Subcutaneous abdominal adipose tissue (tissue), 5 donors: ENCODE results near the gene PDIA4.
A peak's percentile ranks its signal among the peaks of the same experiment; 100 is the strongest.

ENCODE experiments used
- H3K27ac ChIP-seq: one replicate; pipeline ENCODE4 v1.7.0; 2013; ENCODE audit warnings: low read depth, mild to moderate bottlenecking, inconsistent platforms, low read length, moderate library complexity
- H3K27me3 ChIP-seq, 5 donors: one replicate each; pipeline ENCODE4 v1.7.0; 2013; ENCODE audit warnings: low read length in 5 of 5, inconsistent platforms in 1 of 5; ENCODE audit not compliant: control insufficient read depth in 5 of 5, insufficient read depth in 4 of 5
- H3K36me3 ChIP-seq, 5 donors: one replicate each; pipeline ENCODE4 v1.7.0; 2013; ENCODE audit warnings: low read length in 5 of 5; ENCODE audit not compliant: control insufficient read depth in 5 of 5, insufficient read depth in 5 of 5
- H3K4me1 ChIP-seq, 5 donors: one replicate each; pipeline ENCODE4 v1.7.0; 2013; ENCODE audit warnings: low read length in 5 of 5, mild to moderate bottlenecking in 3 of 5, moderate library complexity in 1 of 5; ENCODE audit not compliant: control insufficient read depth in 5 of 5, insufficient read depth in 5 of 5
- H3K4me3 ChIP-seq, 5 donors: one replicate each; pipeline ENCODE4 v1.7.0; 2013; ENCODE audit warnings: low read length in 5 of 5, low read depth in 1 of 5
- H3K9ac ChIP-seq, 5 donors: one replicate each; pipeline ENCODE4 v1.7.0; 2013; ENCODE audit warnings: low read length in 5 of 5, mild to moderate bottlenecking in 4 of 5, moderate library complexity in 3 of 5
- H3K9me3 ChIP-seq, 5 donors: one replicate each; pipeline ENCODE4 v1.7.0; 2013; ENCODE audit warnings: low read length in 5 of 5; ENCODE audit not compliant: control insufficient read depth in 5 of 5
- donor health status: healthy.
- donor health status: healthy.
- donor health status: healthy.
- donor health status: healthy.
- donor health status: healthy.

The PDIA4 gene

GRCh38 chr7:149006345-149006725, 22.0 kb downstream of the PDIA4 start:
- Histone ChIP-seq H3K36me3 (peaks cover 0 to 86% (median 71%) of the 10 kb centered on the region in 5 donors), H3K9ac (no peak overlapping the region)

GRCh38 chr7:149005427-149006344, 22.6 kb downstream of the PDIA4 start:
- Histone ChIP-seq H3K4me3 (no peak overlapping the region), H3K9ac (no peak overlapping the region), H3K9me3 (no peaks in the 10 kb centered on the region), H3K27me3 (no peaks in the 10 kb centered on the region), H3K4me1 (no peaks in the 10 kb centered on the region), H3K27ac (no peak overlapping the region), H3K36me3 (peaks cover 0 to 79% (median 66%) of the 10 kb centered on the region in 5 donors)

More at GRCh38 chr7:149006345-149006725, 22.0 kb downstream of the PDIA4 start:
- Histone ChIP-seq H3K27me3 (no peaks in the 10 kb centered on the region), H3K9me3 (no peaks in the 10 kb centered on the region), H3K4me1 (no peaks in the 10 kb centered on the region), H3K4me3 (no peak overlapping the region), H3K27ac (no peak overlapping the region)

GRCh38 chr7:149004405-149005370, 23.6 kb downstream of the PDIA4 start:
- H3K9ac ChIP-seq: peak overlapping the region in 1 of 5 donors; percentile 4
- peaks cover 0 to 69% (median 58%) of the 10 kb centered on the region in 5 donors for H3K36me3 ChIP-seq
- H3K4me3 ChIP-seq: no peak overlapping the region
- no peaks in the 10 kb centered on the region for H3K4me1 ChIP-seq
- no peaks in the 10 kb centered on the region for H3K9me3 ChIP-seq
- H3K27me3 ChIP-seq: no peaks in the 10 kb centered on the region
- H3K27ac ChIP-seq: no peak overlapping the region

DNA sequence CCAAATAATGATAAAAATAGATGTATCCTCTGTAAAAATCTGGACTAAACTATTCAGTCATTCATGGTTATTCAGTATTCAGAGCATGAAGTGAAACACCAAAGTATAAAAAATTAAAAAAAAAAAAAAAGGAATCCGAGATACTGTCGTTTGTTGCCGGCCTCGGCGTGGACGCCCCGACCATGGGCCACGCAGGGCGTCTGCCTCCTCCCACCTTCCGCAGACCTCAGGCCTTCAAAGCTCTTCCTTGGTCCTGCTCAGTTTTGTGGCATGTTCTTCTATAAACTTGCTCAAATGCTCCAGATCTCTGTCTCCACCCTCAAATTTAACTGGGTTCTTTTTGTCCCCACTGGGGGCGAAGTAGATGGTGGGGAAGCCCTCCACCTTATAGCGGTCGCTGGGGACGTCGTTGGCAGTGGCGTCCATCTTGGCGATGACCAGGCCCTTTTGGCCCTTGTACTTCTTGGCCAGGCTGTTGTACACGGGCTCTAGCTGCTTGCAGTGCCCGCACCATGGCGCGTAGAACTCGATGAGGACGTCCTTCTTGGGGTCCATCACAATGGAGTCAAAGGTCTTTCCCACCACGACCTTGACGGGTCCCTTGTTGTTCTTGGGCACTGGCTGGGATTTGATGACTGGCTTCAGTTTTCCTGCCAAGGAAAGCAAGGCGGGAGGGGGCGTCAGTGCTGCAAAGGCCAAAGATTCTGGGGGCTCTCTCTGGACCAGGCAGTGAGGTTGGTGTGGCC, 24.6 kb downstream of the PDIA4 start:
- H3K9ac ChIP-seq: peak overlapping the region in 1 of 5 donors; percentile 4
- no peaks in the 10 kb centered on the region for H3K9me3 ChIP-seq
- peaks cover 0 to 60% (median 53%) of the 10 kb centered on the region in 5 donors for H3K36me3 ChIP-seq
- no peak overlapping the region for H3K4me3 ChIP-seq
- H3K4me1 ChIP-seq: no peaks in the 10 kb centered on the region
- no peaks in the 10 kb centered on the region for H3K27me3 ChIP-seq
- H3K27ac ChIP-seq: no peak overlapping the region

GRCh38 chr7:149003018-149003417, 25.3 kb downstream of the PDIA4 start:
- Histone ChIP-seq H3K9ac (no peak overlapping the region), H3K27ac (no peak overlapping the region), H3K27me3 (no peaks in the 10 kb centered on the region), H3K4me1 (no peaks in the 10 kb centered on the region), H3K36me3 (peaks cover 0 to 54% (median 49%) of the 10 kb centered on the region in 5 donors), H3K9me3 (no peaks in the 10 kb centered on the region), H3K4me3 (no peak overlapping the region)

DNA sequence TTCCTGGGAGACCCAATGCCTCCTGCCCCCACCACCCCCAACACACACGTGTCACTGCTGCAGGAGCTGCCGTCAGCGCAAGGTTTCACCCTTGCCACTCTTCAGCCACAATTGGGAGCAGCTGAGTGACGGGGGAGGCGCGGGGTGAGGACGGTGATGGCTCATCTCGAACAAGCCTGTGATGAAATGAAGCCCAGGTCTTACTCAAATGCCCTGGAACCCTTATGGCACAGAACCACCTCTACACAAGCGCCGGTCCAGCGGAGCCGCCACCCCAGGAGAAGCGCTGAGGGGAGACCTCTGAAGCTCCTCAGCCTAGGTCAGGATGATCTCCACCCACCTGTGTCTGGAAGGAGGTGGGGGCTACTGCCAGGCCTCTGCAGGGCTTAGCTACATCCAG, 25.7 kb downstream of the PDIA4 start:
- Histone ChIP-seq H3K36me3 (peaks cover 0 to 50% (median 45%) of the 10 kb centered on the region in 5 donors), H3K27me3 (no peaks in the 10 kb centered on the region), H3K9me3 (no peaks in the 10 kb centered on the region), H3K9ac (no peak overlapping the region), H3K4me1 (no peaks in the 10 kb centered on the region), H3K4me3 (no peak overlapping the region), H3K27ac (no peak overlapping the region)

DNA sequence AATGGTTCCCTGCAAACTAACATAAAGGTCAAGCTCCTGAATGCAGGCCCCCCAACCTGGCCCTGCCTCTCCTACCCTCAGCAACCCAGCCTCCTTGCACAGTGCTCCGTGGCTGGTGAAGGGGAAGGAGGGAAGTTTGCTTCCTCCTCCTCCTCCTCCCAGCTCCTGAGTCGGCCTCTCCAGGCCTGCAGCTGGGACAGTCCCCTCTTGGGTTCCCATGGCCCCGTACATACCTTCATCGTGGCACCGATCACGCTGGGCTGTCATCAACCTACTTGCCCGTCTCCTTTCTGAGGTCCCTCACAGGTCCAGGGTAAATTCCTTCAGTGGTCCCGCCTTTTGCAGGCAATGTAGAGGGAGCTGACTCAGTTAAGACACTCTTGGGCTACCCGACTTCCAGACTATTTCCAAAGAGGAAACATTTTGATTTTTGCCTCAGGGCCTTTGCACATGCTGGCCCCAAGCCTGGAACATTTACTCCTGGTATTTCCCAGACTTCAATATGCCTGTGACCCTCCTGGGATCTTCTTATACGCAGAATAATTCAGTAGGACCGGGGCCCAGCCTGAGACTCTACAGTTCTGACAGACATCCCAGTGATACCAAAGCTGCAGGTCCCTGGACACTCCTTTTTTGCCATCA, 26.8 kb downstream of the PDIA4 start:
- Histone ChIP-seq H3K27ac (no peak overlapping the region), H3K36me3 (peaks cover 0 to 39% (median 35%) of the 10 kb centered on the region in 5 donors), H3K4me1 (no peaks in the 10 kb centered on the region), H3K27me3 (no peaks in the 10 kb centered on the region), H3K9ac (no peak overlapping the region), H3K4me3 (no peak overlapping the region), H3K9me3 (no peaks in the 10 kb centered on the region)

DNA sequence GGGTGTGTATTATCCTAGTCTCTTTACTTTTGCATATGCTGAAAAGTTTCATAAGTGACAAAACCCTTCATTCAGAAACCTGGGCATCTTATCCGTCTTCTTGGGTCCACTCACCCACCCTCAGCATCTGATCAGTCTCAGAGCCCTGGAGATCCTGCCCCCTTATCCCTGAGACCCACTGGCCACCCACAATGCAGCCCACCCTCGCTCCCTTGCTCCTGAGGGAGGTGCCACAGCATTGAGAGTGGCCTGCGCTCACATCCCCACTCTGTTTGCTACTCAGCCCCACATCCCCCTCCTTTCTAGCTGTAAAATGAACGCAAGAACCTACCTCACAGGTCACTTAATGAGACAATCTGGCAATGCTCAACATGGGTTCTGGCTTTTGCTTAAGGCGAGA, 27.3 kb downstream of the PDIA4 start:
- no peaks in the 10 kb centered on the region for H3K27me3 ChIP-seq

GRCh38 chr7:148999192-148999591, 29.1 kb downstream of the PDIA4 start:
- Histone ChIP-seq H3K36me3 (peaks cover 0 to 22% (median 19%) of the 10 kb centered on the region in 5 donors), H3K9me3 (no peaks in the 10 kb centered on the region), H3K9ac (no peak overlapping the region)

More for the DNA sequence above, 27.3 kb downstream of the PDIA4 start:
- H3K9ac ChIP-seq: no peak overlapping the region
- H3K27ac ChIP-seq: no peak overlapping the region
- H3K4me1 ChIP-seq: no peaks in the 10 kb centered on the region
- peaks cover 0 to 33% (median 30%) of the 10 kb centered on the region in 5 donors for H3K36me3 ChIP-seq
- no peaks in the 10 kb centered on the region for H3K9me3 ChIP-seq
- H3K4me3 ChIP-seq: no peak overlapping the region

More at GRCh38 chr7:148999192-148999591, 29.1 kb downstream of the PDIA4 start:
- no peak overlapping the region for H3K4me3 ChIP-seq
- no peak overlapping the region for H3K27ac ChIP-seq
- H3K27me3 ChIP-seq: peaks cover 0 to 3% (median 0%) of the 10 kb centered on the region in 5 donors
- no peaks in the 10 kb centered on the region for H3K4me1 ChIP-seq
